Stimulated activated CD8-positive, alpha-beta memory T cell treated with anti-CD3 and anti-CD28 coated beads, Interleukin-12 subunit alpha, Interleukin-12 subunit beta, amount 100 ng/mL, for 4 hours (primary cell): ENCODE measurements around the gene DIPK1C.

Source experiments
- DNase-seq: peaks from one replicate; pipeline ENCODE4 v3.0.0-alpha.2; 2020; ENCODE audit warnings: low read depth

The DIPK1C gene

GRCh38 chr18:74419761-74420160 is 37.3 kb downstream of the DIPK1C start:
- no peak for DNase-seq

DNA sequence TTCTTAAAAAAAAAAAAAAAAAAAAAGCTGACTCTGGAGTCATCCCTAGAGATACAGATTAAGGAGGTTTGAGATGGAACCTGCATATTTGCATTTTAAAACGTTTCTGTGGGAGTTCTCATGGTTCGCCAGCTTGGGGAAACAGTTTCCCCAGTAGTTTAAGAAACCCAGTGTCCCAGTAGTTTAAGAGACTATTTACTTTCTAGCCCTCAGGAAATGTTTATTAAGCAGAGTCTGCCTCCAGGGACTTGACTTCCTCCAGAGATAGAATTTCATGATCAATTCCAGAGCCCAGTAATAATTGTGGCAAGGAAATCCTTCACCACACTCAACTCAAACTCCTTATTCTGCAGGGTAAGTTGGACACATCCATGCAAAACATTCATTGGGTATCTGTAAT is 39.1 kb downstream of the DIPK1C start:
- DNase-seq = no peak

DNA sequence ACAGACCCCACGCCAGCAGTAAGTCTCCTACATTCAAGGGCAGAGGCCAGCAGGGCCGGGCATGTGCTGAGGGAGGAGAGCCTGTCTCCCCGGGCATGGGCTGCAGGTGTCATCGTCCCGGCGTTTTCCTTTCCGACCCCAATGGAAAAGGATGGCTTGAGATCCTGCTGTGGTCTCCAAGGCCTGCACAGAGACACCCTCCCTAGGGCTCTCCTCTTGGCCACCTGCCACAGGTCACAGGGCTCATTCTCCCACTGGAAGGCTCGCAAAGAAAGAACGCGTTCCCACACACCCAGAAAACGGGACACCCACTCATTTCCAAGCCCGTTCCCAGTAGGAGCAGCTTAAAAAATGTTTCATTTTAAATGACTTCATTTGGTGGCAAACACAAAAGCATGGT is 41.0 kb downstream of the DIPK1C start:
- no peak for DNase-seq

DNA sequence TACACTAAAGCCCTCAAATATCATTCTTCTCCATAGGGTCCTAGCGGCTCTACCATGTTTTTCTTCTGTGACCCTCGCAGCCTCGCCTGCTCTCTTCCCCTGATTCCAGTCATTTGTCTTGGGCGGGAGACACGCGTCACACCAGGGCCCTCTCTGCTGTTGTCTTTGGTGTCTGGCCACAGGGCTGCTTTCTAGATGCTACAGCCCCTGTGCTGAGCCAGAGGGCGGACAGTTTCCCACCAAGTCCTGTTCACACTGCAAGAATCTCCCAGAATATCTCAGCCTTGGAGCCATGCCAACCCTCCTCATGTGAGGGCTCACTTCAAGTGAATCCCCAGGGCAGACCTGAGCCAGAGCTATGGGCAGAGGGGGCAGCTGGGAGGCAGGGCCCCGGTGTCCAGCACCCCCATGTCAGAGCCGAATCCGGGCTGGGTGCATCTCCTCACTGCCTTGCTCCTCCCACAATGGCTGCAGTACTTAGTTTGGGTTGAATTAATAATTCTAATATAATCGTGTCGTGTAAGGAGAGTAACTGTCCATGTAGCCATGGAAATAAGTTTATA is 42.1 kb downstream of the DIPK1C start:
- DNase-seq = no peak

DNA sequence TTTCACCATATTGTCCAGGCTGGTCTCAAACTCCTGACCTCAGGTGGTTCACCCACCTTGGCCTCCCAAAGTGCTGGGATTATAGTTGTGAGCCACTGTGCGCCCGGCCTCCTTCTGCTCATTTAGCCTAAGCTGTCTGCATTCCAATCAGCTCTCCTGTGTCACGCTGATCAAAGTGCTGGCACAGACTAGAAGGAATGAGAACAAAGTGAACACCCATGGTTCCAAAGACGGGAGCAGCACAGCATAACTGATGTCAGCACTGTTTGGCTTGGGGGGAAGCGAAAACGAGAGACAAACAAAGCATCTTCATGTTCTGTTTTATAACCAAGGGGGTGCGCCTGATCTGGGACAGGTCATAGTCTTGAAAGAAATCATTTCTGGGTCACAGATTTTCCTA is 43.3 kb downstream of the DIPK1C start:
- DNase-seq = no peak

DNA sequence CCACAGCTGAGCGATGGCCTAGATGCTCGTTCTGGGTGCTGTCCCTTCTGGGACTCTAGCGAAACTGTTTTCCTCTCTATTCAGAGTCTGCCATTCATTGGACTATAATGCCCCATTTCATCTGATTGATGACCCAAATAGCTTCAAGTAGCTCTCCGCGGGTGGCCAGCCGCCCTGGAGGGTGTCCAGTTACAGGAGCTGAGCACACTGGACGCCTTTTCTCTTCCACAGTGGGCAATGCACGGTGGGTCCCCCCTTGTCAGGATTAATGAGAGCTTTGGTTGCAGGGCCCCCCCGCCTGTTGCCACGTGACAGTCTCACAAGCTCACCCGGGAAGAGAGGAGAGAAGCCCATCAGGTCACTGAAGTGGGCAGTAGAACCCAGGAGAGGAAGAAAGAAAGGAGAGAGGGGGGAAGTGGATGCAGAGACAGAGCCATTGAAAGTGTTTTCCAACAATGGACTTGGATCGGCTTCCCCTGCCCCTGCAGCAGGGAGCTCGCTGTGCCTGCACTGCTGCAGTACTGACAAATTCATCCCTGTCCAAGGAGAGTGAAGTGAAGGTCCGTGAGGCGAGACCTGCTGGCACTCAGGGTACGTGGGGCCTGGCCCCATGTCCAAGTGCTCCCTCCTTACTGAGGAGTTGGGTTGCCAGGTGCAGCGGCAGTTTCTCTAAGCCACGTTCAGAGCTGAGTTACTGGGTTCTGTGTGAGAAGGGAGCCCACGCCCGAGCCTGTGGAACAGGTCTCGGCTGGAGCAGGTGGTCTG is 44.8 kb downstream of the DIPK1C start:
- DNase-seq = no peak

DNA sequence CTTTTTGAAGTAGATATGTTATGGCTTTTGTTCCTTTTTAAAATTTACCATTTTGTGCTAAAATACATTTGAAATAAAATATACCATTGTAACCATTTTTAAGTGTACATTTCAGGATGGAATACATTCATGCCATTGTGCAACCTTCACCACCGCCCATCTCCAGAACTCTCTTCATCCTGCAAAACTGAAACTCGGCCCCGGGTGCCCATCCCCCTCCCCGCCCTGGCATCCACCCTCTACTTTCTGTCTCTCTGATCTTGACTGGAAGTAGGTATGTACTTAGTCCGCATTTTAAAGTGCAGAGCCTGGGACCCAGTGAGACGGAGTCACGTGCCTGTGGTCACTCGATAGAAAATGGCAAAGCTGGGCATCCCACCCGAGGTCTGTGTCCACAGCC is 45.6 kb downstream of the DIPK1C start:
- DNase-seq = no peak

DNA sequence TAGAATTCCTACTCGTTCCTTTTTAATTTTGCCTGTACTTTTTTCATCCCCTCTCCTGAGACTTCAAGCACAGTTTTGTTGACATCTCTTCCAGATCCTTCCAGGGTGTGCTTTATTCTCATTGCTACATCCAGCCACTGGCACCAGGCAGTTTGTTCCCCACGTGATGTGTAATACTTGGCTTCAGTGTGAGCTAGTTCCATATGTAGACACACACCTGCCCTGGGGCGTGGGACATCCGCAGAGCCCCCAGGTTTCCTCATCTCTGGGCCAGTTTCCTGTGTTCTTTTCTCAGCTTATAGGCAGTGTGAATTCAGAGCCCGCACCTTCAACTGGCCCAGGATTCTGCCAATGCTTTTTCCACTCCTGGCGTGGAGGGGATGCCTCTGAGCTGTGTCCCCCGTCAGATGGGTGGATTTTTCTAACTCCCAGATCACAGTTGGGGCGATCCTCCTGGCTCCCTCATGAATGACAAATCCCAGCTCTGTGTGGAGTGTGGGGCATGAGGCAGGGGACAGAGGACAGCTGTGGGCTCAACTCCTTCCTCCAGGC is 46.6 kb downstream of the DIPK1C start:
- no peak for DNase-seq

GRCh38 chr18:74407888-74408287 is 49.2 kb downstream of the DIPK1C start:
- DNase-seq = no peak

- DNase-seq = no peak
Observed at GRCh38 chr18:74402806-74403433, 54.2 kb downstream of the DIPK1C start.

GRCh38 chr18:74400813-74401212 is 56.3 kb downstream of the DIPK1C start:
- DNase-seq = no peak

- no peak for DNase-seq
Observed at GRCh38 chr18:74399091-74399887, 57.8 kb downstream of the DIPK1C start.

GRCh38 chr18:74397572-74397971 is 59.5 kb downstream of the DIPK1C start:
- DNase-seq = no peak

GRCh38 chr18:74396171-74397169 is 60.6 kb downstream of the DIPK1C start:
- no peak for DNase-seq

GRCh38 chr18:74395648-74396154 is 61.4 kb downstream of the DIPK1C start:
- no peak for DNase-seq

DNA sequence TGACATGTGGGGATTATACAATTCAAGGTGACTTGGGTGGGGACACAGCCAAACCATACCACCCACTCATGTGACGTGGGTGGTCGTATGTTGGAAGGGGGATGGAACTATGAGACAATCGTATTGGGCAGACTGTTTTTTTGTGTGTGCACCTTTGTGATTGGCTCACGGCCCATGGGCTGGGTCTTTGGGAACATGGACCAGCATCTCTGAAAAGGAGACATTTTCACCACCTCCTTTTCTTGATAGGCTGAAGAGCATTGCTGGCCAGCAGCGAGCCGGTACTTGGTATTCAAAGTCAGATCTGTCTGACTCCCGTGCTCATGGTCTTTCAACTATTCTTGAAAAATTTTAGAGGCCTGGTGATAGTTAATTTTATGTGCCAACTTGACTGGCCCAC is 62.1 kb downstream of the DIPK1C start:
- no peak for DNase-seq

DNA sequence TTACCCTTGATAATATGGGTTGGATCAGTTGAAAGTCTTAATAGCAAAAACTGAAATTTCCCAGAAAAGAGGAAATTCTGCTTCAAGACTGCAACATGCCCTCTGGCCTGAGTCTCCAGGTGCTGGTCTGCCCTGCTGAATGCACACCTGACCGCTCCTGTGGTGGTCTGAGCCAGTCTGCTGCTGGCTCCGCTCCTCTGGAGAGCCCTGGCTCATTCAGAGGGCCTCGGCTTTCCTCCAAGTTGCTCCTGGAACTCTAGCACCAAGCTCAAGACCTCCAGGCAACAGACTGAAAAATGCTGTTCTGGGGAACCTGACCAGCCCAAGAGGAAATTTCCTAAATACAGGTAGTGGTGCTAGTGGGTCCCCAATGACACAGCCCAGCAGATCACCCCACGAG is 64.8 kb downstream of the DIPK1C start:
- no peak for DNase-seq

DNA sequence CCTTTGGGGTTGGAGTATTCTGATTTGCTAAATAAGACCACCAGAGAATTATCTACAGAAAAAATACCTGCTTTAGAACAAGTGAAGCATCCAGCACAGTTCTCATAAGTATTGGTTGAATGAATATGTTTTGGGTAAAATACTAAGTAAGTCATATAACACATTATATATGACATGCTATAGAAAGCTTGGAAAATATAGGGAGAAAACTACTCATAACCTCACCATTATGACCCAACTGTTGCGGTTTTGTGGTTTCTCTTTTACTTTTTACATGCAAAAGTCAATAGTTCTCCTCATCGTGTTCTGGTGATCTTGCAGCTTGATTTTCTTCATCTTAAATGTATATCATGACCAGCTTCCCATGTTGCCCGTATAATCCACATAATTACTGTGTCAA is 66.2 kb downstream of the DIPK1C start:
- no peak for DNase-seq

DNA sequence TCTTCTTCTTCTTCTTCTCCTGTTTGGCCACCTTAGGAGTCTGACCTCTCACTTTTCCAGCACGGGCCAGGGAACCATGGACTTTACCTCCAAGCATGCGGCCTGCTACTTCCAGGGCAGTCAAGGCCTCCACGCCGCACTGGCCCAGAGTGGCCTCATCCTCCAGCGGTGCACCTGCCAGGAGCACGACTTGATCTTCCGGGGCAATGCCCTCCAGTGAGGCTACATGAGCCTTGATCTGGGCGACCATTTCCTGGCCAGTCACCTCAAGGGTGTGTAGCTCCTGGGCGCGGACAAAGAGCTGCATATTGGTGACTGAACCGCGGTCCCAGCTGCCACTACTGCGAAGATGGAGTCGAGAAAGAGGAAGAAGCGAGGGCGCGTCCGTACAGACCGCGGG is 67.1 kb downstream of the DIPK1C start:
- DNase-seq = no peak

DNA sequence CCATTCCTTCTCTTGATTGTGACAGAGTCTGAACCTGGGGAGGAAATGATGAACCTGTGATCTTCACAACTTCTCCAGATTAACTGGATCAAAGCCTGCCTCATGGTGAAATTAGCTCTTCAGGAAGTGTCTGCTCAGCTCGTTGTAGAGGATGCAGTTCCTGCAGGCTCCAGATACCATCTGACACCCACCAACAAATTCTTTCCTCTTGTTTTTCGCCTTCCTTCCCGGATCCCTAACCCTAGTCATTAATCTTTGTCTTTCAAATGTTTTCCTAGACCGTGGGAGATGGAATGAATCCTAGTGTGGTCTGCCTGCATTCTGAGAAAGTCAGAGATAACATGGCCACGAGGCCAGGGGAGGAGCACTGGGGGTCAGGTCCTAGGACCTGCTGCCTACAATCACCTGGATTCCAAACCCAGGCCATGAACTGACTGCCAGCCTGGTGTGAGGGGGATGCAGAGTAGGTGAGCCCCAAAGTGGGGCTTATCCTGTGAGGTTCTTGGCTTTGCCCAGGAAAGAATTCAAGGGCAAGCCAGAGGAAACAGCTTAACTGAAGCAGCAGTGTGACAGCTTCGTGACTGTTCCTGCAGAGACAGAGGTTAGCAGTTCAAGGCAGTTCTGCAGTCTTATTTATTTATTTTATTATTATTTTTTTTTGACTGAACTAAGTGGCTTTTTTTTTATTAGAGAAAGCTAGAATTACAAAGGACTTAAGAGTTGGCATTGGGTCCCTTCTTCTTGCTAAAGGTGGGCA is 67.8 kb downstream of the DIPK1C start:
- DNase-seq = no peak
